Osteoblast (primary cell): ENCODE measurements around the gene OR1S1. TPM values are rescaled to one million over a fixed set of nuclear protein-coding genes. Genes with fewer than 3 reads are reported as not detected.

Experiments used
- DNase-seq: peaks from one replicate; pipeline ENCODE4 v3.0.0; 2011; ENCODE audit warnings: low spot score, mixed read lengths; ENCODE audit not compliant: insufficient read length; ENCODE audit errors: missing footprints
- H2AFZ ChIP-seq: 2 replicates; pipeline ENCODE4 v1.6.0; 2011; ENCODE audit warnings: mild to moderate bottlenecking, low read length
- H3K27ac ChIP-seq: 2 replicates; pipeline ENCODE4 v1.5.1; 2011; ENCODE audit warnings: mild to moderate bottlenecking, low read depth, low read length, moderate library complexity
- H3K27me3 ChIP-seq: 2 replicates; pipeline ENCODE4 v1.6.0; 2012; ENCODE audit warnings: mild to moderate bottlenecking, control low read depth, inconsistent platforms, low read length, moderate library complexity; ENCODE audit not compliant: insufficient read depth
- H3K36me3 ChIP-seq: 2 replicates; pipeline ENCODE4 v1.5.1; 2011; ENCODE audit warnings: mild to moderate bottlenecking, low read length, control low read depth, moderate library complexity; ENCODE audit not compliant: insufficient read depth
- H3K4me1 ChIP-seq: 2 replicates; pipeline ENCODE4 v1.5.1; 2011; ENCODE audit warnings: mild to moderate bottlenecking, low read length, control low read depth, moderate library complexity; ENCODE audit not compliant: insufficient read depth
- H3K4me2 ChIP-seq: 2 replicates; pipeline ENCODE4 v1.6.0; 2011; ENCODE audit warnings: mild to moderate bottlenecking, low read length; ENCODE audit not compliant: insufficient read depth
- H3K4me3 ChIP-seq: fragments of 200-600 bp; sonication (generic); 3 replicates; pipeline ENCODE4 v1.5.1; 2012; ENCODE audit warnings: mild to moderate bottlenecking, low read length, inconsistent platforms; ENCODE audit not compliant: insufficient read depth
- H3K79me2 ChIP-seq: 2 replicates; pipeline ENCODE4 v1.6.0; 2012; ENCODE audit warnings: mild to moderate bottlenecking, low read length, control low read depth, inconsistent platforms; ENCODE audit not compliant: insufficient read depth
- H3K9me3 ChIP-seq: 2 replicates; pipeline ENCODE4 v1.5.1; 2011; ENCODE audit warnings: low read depth, low read length, control low read depth
- H4K20me1 ChIP-seq: 2 replicates; pipeline ENCODE4 v1.6.0; 2012; ENCODE audit warnings: mild to moderate bottlenecking, low read length, control low read depth; ENCODE audit not compliant: insufficient read depth
- total RNA-seq: library from RNA; depleted of rRNA; stranded (reverse); fragments of >200 nt; gene quantifications from 2 replicates; pipeline ENCODE4 v1.2.3, GENCODE V29; 2012
- TF ChIP-seq, protein P1 (sequence below): IDR thresholded peaks from 2 replicates; pipeline ENCODE4 v1.5.1; 2011; ENCODE audit warnings: mild to moderate bottlenecking, low read depth, low read length, moderate library complexity; ENCODE audit errors: extremely low read depth

The OR1S1 gene
- total RNA-seq, 1 donor: not detected

DNA sequence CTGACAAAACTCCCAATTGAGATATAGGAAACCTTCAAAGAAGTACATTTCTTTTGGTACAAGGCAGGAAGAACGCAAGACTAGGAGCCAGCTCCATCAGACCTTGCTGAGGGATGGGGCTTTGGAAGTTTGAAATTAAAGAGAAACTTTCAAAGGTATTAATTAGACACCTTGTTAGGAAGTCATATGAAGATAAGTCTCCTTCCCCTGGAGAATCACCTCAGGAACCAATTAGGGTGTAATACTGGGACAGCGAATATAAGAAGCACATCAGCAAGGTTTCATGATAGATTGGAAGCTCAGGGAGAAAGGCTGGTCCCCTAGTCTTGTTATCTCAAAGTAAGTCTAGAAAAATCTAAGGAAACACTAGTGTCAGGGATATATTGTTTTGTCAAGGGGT is 23.8 kb upstream of the OR1S1 start, which contains the start of gene OR9Q2:
Gene OR9Q2 (plus strand): TSS at position 301 of the 400 bp plus-strand sequence. CDS start 1,421 bp downstream, outside the sequence.
- H3K4me2 ChIP-seq: no peak within 1 kb of the TSS
- H3K4me1 ChIP-seq: no peaks in the 10 kb centered on the region
- no peaks in the 10 kb centered on the region for H3K9me3 ChIP-seq
- TF ChIP-seq, protein P1, sequence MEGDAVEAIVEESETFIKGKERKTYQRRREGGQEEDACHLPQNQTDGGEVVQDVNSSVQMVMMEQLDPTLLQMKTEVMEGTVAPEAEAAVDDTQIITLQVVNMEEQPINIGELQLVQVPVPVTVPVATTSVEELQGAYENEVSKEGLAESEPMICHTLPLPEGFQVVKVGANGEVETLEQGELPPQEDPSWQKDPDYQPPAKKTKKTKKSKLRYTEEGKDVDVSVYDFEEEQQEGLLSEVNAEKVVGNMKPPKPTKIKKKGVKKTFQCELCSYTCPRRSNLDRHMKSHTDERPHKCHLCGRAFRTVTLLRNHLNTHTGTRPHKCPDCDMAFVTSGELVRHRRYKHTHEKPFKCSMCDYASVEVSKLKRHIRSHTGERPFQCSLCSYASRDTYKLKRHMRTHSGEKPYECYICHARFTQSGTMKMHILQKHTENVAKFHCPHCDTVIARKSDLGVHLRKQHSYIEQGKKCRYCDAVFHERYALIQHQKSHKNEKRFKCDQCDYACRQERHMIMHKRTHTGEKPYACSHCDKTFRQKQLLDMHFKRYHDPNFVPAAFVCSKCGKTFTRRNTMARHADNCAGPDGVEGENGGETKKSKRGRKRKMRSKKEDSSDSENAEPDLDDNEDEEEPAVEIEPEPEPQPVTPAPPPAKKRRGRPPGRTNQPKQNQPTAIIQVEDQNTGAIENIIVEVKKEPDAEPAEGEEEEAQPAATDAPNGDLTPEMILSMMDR: no peak
- peak; percentile 41 for DNase-seq
- H3K79me2 ChIP-seq: no peaks in the 10 kb centered on the region
- no peak within 1 kb of the TSS for H3K4me3 ChIP-seq
- no peaks in the 10 kb centered on the region for H4K20me1 ChIP-seq
- no peaks in the 10 kb centered on the region for H3K27me3 ChIP-seq
- H3K36me3 ChIP-seq: no peaks in the 10 kb centered on the region
- no peak within 1 kb of the TSS for H2AFZ ChIP-seq
- H3K27ac ChIP-seq: no peak within 1 kb of the TSS

DNA sequence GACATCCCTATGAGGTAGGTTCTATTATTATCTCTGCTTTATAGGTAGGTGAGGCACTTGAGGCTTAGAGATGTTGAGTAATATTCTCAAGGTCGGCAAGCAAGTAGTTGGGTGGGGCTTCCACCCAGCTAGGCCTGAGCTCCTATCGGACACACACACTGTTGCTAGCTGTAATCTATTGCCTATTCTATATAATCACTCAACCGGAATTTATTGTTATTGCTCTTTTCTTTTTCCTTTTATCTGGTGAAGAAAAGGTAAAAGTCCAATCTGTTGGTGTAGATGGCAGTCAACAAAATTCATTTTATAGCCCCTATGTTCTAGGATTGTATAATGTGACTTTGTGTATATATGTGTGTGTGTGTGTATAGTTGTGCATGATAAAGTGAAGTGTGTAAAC is 20.3 kb upstream of the OR1S1 start:
- Histone ChIP-seq H3K79me2 (no peaks in the 10 kb centered on the region), H3K4me1 (no peaks in the 10 kb centered on the region), H3K4me2 (no peak overlapping the region), H3K4me3 (no peak overlapping the region), H4K20me1 (no peaks in the 10 kb centered on the region), H3K27me3 (no peaks in the 10 kb centered on the region), H3K36me3 (no peaks in the 10 kb centered on the region), H3K27ac (no peak overlapping the region), H2AFZ (no peak overlapping the region), H3K9me3 (no peaks in the 10 kb centered on the region)
- DNase-seq: no peak
- TF ChIP-seq, protein P1: no peak

DNA sequence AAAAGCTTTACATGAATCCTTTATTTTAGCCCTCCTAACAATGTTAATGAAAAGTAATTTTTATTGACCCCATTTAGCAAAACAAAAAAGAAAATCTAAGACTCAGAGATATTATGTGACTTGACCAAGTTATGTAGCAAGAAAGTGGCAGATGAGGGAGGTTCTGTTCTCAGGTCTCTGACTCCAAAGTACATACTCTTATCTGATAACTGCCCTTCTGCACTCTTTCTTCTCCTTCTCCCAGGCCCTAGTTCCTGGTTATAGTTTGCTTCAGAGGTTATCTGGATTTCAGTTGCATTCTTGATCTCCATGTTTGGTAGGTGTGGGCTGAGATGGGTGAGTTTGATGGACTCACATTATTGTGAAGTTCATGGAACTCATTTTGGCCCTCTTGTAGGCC is 19.1 kb upstream of the OR1S1 start:
- Histone ChIP-seq H3K4me3 (no peak overlapping the region), H3K27me3 (no peaks in the 10 kb centered on the region), H3K36me3 (no peaks in the 10 kb centered on the region), H3K4me2 (no peak overlapping the region), H3K4me1 (no peaks in the 10 kb centered on the region), H3K9me3 (no peaks in the 10 kb centered on the region), H3K27ac (no peak overlapping the region), H4K20me1 (no peaks in the 10 kb centered on the region), H2AFZ (no peak overlapping the region), H3K79me2 (no peaks in the 10 kb centered on the region)
- DNase-seq: no peak
- TF ChIP-seq, protein P1: no peak

DNA sequence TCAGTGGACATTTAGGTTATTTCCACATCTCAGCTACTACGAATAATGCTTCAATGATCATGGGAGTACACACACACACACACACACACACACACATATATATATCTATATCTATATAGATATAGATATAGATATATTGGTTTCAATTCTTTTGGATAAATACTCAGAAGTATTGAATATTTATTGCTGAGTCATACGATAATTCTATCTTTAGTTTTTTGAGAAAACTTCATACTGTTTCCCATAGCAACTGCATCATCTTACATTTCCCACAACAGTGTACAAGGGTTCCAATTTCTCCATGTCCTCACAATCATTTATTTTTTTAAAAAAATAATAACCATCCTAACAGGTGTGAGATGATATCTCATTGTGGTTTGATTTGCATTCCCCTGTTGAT is 16.6 kb upstream of the OR1S1 start:
- Histone ChIP-seq H3K27me3 (no peaks in the 10 kb centered on the region), H3K36me3 (no peaks in the 10 kb centered on the region), H3K4me2 (no peak overlapping the region), H3K4me1 (no peaks in the 10 kb centered on the region), H3K27ac (no peak overlapping the region), H4K20me1 (no peaks in the 10 kb centered on the region), H3K4me3 (no peak overlapping the region), H3K79me2 (no peaks in the 10 kb centered on the region), H3K9me3 (no peaks in the 10 kb centered on the region), H2AFZ (no peak overlapping the region)
- no peak for DNase-seq
- TF ChIP-seq, protein P1: no peak
